Breast epithelium (tissue), 3 donors: ENCODE data around the gene ATG7.

Experiments used
- CTCF ChIP-seq, 3 donors: fragments of 450-650 bp; IDR thresholded peaks; one replicate each; pipeline ENCODE4 v1.5.1; 2016 to 2017; ENCODE audit warnings: antibody characterized with exemption in 3 of 3, mild to moderate bottlenecking in 3 of 3, moderate library complexity in 3 of 3
- POLR2A ChIP-seq: fragments of 450-650 bp; IDR thresholded peaks from one replicate; pipeline ENCODE4 v1.6.1; 2016; ENCODE audit warnings: antibody characterized with exemption, mild to moderate bottlenecking, moderate library complexity
- POLR2AphosphoS5 ChIP-seq, 3 donors: sonication (generic); formaldehyde crosslinking; IDR thresholded peaks; one replicate each; pipeline ENCODE4 v1.6.1; 2017; ENCODE audit warnings: antibody characterized with exemption in 3 of 3

- TF ChIP-seq CTCF (IDR thresholded peaks at IDR 0.05) (no peak), POLR2AphosphoS5 (IDR thresholded peaks at IDR 0.05) (peak in 1 of 3 donors; percentile 41), POLR2A (no peak)
Observed at GRCh38 chr3:11549580-11550140, 277.5 kb downstream of the ATG7 start.
